Esophagus muscularis mucosa (tissue), 3 donors: ENCODE results near the gene PIK3CG.

Experiments
- CTCF ChIP-seq, 3 experiments: fragments of 200-600 bp in 2 of 3; fragments of 450-650 bp in 1 of 3; sonication (generic) in 2 of 3; IDR thresholded peaks; one replicate each; pipeline ENCODE4 v1.5.1; 2017 to 2019; ENCODE audit warnings: antibody characterized with exemption in 3 of 3, mild to moderate bottlenecking in 2 of 3, moderate library complexity in 1 of 3
- POLR2A ChIP-seq: fragments of 450-650 bp; IDR thresholded peaks from one replicate; pipeline ENCODE4 v1.6.1; 2017; ENCODE audit warnings: antibody characterized with exemption, moderate library complexity, mild to moderate bottlenecking, low read depth
- POLR2AphosphoS5 ChIP-seq, 2 donors: sonication (generic); formaldehyde crosslinking; IDR thresholded peaks; one replicate each; pipeline ENCODE4 v1.6.1; 2017; ENCODE audit warnings: antibody characterized with exemption in 2 of 2

- TF ChIP-seq POLR2A (no peak), CTCF (IDR thresholded peaks at IDR 0.05) (no peak), POLR2AphosphoS5 (IDR thresholded peaks at IDR 0.05) (no peak)
Measured at GRCh38 chr7:106926892-106927291, 61.8 kb downstream of the PIK3CG start.
